Cardiac fibroblast (primary cell): Measurements from ENCODE around the gene APEH.

Source experiments
- DNase-seq, 2 donors: peaks; one replicate each; pipeline versions ENCODE4 v3.0.0 to v3.0.0-alpha.2; 2010; ENCODE audit warnings: low read depth in 2 of 2
- H3K4me3 ChIP-seq, 2 donors: replicated peaks in 1 of 2; 1 replicate in 1 of 2; 2 replicates in 1 of 2; pipeline ENCODE4 v1.5.1; 2011; ENCODE audit warnings: low read depth in 2 of 2, low read length in 2 of 2, mild to moderate bottlenecking in 2 of 2, moderate library complexity in 1 of 2
- TF ChIP-seq, protein P1 (sequence below): IDR thresholded peaks from one replicate; pipeline ENCODE4 v1.5.1; 2011; ENCODE audit warnings: low read depth, mild to moderate bottlenecking, low read length, inconsistent platforms

Gene APEH

DNA sequence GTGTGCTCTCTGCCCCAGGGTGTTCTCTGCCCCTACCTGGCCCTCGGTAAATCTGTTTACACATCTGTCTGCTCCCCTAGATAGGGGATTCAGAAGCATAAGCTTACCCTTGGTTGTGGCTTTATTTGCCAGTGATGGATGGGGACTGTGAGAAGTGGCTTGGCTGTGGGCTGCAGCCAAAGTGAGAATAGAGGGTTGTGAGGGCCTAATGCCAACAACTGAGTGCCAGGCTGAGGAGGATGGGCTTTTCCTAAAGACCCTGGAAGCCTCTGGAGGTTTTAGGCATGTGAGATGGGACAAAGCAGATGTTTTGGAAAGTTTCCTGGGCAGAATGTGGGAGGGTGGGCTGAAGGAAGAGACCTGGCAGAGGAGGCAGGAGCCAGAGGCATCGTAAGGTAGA, 15.4 kb upstream of the APEH start:
- no peak for DNase-seq
- TF ChIP-seq, protein P1, sequence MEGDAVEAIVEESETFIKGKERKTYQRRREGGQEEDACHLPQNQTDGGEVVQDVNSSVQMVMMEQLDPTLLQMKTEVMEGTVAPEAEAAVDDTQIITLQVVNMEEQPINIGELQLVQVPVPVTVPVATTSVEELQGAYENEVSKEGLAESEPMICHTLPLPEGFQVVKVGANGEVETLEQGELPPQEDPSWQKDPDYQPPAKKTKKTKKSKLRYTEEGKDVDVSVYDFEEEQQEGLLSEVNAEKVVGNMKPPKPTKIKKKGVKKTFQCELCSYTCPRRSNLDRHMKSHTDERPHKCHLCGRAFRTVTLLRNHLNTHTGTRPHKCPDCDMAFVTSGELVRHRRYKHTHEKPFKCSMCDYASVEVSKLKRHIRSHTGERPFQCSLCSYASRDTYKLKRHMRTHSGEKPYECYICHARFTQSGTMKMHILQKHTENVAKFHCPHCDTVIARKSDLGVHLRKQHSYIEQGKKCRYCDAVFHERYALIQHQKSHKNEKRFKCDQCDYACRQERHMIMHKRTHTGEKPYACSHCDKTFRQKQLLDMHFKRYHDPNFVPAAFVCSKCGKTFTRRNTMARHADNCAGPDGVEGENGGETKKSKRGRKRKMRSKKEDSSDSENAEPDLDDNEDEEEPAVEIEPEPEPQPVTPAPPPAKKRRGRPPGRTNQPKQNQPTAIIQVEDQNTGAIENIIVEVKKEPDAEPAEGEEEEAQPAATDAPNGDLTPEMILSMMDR: no peak

DNA sequence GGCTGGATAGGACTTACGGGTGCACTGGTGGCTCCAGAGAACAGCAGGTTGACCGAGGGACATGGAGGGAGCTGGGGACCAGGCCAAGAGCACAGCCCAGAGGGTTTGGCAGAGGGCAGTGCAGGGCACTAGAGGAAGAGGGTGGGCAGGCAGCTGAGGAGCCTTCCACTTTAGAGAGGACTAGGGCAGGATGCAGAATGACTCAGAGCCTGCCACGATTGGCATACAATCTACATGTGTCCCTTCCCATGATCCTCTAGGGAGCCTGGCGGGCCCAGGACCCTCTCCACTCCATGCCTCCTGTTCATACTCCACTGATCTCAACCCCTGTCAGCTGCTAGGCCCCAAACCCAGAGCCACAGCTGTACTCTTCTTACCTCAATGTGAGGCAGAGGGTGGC, 14.4 kb upstream of the APEH start:
- no peak overlapping the region for H3K4me3 ChIP-seq
- DNase-seq: no peak
- TF ChIP-seq, protein P1: no peak

More for the DNA sequence above, 15.4 kb upstream of the APEH start:
- no peak overlapping the region for H3K4me3 ChIP-seq

DNA sequence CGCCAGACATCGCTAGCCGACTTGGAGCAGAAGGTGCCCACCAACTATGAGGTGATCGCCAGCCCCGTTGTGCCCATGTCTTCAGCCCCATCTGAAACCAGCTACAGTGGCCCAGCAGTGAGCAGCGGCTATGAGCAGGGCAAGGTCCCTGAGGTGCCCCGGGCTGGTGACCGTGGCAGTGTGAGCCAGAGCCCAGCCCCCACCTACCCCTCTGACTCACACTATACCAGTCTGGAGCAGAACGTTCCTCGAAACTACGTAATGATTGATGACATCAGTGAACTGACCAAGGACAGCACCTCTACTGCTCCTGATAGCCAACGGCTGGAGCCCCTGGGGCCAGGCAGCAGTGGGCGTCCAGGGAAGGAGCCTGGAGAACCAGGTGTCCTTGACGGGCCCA, 12.9 kb upstream of the APEH start:
- TF ChIP-seq, protein P1: no peak
- no peak overlapping the region for H3K4me3 ChIP-seq
- DNase-seq: peak in 1 of 2 donors; percentile 29

DNA sequence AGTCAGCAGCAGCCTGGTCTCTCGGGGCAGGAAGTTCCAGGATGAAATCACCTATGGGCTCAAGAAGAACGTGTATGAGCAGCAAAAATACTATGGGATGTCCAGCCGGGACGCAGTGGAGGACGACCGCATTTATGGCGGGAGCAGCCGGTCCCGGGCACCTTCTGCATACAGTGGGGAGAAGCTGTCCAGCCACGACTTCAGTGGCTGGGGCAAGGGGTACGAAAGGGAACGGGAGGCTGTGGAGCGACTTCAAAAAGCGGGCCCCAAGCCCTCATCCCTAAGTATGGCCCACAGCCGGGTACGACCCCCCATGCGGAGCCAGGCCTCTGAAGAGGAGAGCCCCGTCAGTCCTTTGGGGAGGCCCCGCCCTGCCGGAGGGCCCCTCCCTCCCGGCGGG, 12.1 kb upstream of the APEH start:
- DNase-seq: no peak
- H3K4me3 ChIP-seq: no peak overlapping the region
- TF ChIP-seq, protein P1: no peak

DNA sequence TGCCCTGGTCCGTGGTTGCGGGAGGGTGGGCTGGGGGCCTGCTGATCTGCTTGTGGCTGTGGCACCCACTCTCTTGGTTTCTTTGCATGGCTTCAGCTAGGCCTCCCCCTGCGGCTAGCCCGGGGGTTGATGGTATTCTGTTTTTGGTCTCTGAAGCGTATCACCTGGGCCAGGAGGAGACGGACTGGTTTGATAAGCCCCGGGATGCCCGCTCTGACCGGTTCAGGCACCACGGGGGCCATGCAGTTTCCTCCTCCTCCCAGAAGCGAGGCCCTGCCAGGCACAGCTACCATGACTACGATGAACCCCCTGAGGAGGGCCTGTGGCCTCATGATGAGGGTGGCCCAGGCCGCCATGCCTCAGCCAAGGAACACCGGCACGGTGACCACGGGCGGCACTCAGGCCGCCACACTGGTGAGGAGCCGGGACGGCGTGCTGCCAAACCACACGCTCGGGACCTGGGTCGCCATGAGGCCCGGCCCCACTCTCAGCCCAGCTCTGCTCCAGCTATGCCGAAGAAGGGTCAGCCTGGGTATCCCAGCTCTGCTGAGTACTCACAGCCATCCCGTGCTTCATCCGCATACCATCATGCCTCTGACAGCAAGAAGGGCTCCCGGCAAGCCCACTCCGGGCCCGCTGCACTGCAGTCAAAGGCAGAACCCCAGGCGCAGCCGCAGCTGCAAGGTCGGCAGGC, 11.3 kb upstream of the APEH start:
- TF ChIP-seq, protein P1: no peak
- no peak for DNase-seq

DNA sequence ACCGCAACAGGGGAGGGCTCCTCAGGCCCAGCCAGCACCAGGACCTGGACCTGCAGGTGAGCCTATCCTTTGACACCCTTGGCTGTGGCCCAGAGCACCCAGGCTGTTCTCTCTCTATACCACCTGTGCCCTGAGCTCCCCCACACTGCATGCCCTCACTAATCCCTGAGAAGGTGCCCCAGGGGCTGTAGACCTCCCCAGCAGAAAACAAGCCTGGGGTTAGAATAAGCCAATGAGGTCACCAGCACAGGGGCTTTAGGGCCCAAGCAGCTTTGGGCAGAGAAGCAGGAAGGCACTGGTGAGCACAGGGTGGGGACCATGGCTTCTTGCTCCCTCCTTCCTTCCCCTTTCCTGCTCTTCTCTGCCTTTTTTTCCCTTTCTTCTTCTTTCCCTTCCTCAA, 10.3 kb upstream of the APEH start:
- TF ChIP-seq, protein P1: no peak
- no peak for DNase-seq
- H3K4me3 ChIP-seq: no peak overlapping the region

More for the DNA sequence above, 11.3 kb upstream of the APEH start:
- no peak overlapping the region for H3K4me3 ChIP-seq

DNA sequence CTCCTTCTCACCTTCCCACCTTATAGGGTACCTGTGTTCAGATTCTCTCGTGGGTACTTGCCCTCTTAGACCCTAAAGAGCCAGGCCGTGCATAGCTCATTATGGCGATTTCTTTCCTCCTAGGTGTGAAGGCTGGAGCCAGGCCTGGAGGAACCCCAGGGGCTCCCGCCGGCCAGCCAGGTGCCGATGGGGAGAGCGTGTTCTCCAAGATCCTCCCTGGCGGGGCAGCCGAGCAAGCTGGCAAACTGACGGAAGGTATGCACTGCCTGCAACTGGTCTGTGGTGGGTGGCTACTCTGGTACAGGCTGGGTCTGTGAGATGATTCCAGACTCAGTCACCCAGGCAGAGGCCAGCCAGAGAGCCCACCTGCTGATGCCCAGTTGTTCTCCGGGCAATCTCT, 9.9 kb upstream of the APEH start:
- TF ChIP-seq, protein P1: no peak
- H3K4me3 ChIP-seq: no peak overlapping the region
- DNase-seq: no peak
